Left ventricle myocardium inferior (tissue), 1 donor: ENCODE measurements around the gene COG1. TPM values are rescaled to one million over a fixed set of nuclear protein-coding genes. Genes with fewer than 3 reads are reported as not detected.

Source experiments
- DNase-seq: peaks from one replicate; pipeline ENCODE4 v3.0.0-alpha.2; 2020
- H3K27ac ChIP-seq: fragments of 200-600 bp; replicated peaks from 2 replicates; pipeline ENCODE4 v1.8.0; 2021
- H3K27me3 ChIP-seq: fragments of 200-600 bp; 2 replicates; pipeline ENCODE4 v1.8.0; 2021; ENCODE audit warnings: low read depth
- H3K36me3 ChIP-seq: fragments of 200-600 bp; 2 replicates; pipeline ENCODE4 v1.8.0; 2021
- H3K4me1 ChIP-seq: fragments of 200-600 bp; 2 replicates; pipeline ENCODE4 v1.8.0; 2021
- H3K4me3 ChIP-seq: fragments of 200-600 bp; 2 replicates; pipeline ENCODE4 v1.8.0; 2021; ENCODE audit warnings: mild to moderate bottlenecking, moderate library complexity
- H3K9me3 ChIP-seq: fragments of 200-600 bp; replicated peaks from 2 replicates; pipeline ENCODE4 v1.8.0; 2021
- intact Hi-C: fragments of 100-400 bp; cut with micrococcal nuclease; formaldehyde crosslinking; loops from one replicate; pipeline ENCODE4 v1.11.0; 2022
- total RNA-seq: library from RNA; stranded (reverse); fragmentation: NEBNext Ultra II Directional; extraction: Animal tissue kit (Norgen Biotek cat#: 25700); gene quantifications from one replicate; pipeline ENCODE4 v1.2.1, GENCODE V29; 2021
- TF ChIP-seq, protein P1 (sequence below): fragments of 200-600 bp; IDR thresholded peaks from 2 replicates; pipeline ENCODE4 v1.8.0; 2021; ENCODE audit warnings: antibody characterized with exemption, mild to moderate bottlenecking, borderline replicate concordance
- donor health status: DM: no; HTN: yes; CAD: no; lungs with severe emphysema.

Gene COG1
- total RNA-seq, 1 donor from 2014 or later: 44.7 TPM

GRCh38 chr17:73251871-73252270 is 59.0 kb downstream of the COG1 start:
- peaks cover 7% of the 10 kb centered on the region for H3K36me3 ChIP-seq
- H3K4me3 ChIP-seq: no peak overlapping the region
- peaks cover 7% of the 10 kb centered on the region for H3K4me1 ChIP-seq
- intact Hi-C loops: no loop called here
- no peaks in the 10 kb centered on the region for H3K9me3 ChIP-seq
- no peaks in the 10 kb centered on the region for H3K27me3 ChIP-seq
- no peak overlapping the region for H3K27ac ChIP-seq
- TF ChIP-seq, protein P1, sequence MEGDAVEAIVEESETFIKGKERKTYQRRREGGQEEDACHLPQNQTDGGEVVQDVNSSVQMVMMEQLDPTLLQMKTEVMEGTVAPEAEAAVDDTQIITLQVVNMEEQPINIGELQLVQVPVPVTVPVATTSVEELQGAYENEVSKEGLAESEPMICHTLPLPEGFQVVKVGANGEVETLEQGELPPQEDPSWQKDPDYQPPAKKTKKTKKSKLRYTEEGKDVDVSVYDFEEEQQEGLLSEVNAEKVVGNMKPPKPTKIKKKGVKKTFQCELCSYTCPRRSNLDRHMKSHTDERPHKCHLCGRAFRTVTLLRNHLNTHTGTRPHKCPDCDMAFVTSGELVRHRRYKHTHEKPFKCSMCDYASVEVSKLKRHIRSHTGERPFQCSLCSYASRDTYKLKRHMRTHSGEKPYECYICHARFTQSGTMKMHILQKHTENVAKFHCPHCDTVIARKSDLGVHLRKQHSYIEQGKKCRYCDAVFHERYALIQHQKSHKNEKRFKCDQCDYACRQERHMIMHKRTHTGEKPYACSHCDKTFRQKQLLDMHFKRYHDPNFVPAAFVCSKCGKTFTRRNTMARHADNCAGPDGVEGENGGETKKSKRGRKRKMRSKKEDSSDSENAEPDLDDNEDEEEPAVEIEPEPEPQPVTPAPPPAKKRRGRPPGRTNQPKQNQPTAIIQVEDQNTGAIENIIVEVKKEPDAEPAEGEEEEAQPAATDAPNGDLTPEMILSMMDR: no peak
- no peak for DNase-seq

DNA sequence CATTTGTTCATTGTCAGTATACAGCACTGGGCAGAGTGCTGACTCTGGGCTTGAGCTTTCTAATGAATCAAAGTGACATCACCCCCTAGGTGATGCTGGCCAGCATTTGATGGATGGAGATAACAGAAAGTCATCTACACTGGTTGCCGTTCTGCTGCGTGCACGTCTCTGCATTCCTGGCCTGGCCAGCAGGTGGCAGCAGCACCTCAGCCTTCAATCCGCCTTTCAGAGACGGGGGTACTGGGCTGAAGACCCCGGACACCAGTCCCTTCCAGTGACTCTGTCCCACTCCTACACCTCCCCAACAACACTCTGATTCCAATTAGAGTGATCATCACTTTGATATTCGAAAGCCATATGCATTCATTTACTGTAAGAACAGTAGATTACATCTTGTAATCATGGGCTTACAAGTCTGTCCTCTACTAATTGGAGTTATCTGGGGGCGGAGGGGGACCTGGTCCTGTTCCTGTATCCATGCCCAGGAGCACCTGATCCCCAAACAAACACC is 62.9 kb downstream of the COG1 start:
- Histone ChIP-seq H3K27me3 (no peaks in the 10 kb centered on the region), H3K4me3 (no peak overlapping the region), H3K27ac (no peak overlapping the region), H3K36me3 (no peaks in the 10 kb centered on the region), H3K4me1 (peaks cover 7% of the 10 kb centered on the region), H3K9me3 (no peaks in the 10 kb centered on the region)
- intact Hi-C loops: no loop called here
- DNase-seq: peak; percentile 50
- TF ChIP-seq, protein P1: peak; percentile 99

DNA sequence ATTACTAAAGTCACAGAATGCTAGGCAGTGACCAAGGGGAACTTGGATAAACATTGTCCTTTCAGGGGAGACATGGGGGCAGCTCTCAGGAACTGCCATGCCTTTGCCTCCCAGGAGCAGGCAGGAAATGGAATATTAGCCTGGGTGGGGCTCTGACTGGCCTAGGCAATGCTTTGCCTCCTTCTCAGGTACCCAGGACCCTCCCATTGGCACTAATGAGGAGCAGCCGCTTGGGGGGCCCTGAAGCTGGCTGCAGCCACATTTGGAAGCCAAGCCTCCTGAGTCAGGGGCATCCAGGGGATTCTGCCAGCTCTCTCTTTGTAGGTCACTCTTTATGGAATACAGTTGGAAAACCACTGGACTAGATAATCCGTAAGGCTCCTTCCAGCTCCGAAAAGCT is 63.4 kb downstream of the COG1 start:
- H3K4me3 ChIP-seq: no peak overlapping the region
- no peaks in the 10 kb centered on the region for H3K36me3 ChIP-seq
- peaks cover 7% of the 10 kb centered on the region for H3K4me1 ChIP-seq
- TF ChIP-seq, protein P1: no peak
- H3K27me3 ChIP-seq: no peaks in the 10 kb centered on the region
- no peak overlapping the region for H3K27ac ChIP-seq
- intact Hi-C loops: no loop called here
- H3K9me3 ChIP-seq: no peaks in the 10 kb centered on the region
- DNase-seq: no peak

DNA sequence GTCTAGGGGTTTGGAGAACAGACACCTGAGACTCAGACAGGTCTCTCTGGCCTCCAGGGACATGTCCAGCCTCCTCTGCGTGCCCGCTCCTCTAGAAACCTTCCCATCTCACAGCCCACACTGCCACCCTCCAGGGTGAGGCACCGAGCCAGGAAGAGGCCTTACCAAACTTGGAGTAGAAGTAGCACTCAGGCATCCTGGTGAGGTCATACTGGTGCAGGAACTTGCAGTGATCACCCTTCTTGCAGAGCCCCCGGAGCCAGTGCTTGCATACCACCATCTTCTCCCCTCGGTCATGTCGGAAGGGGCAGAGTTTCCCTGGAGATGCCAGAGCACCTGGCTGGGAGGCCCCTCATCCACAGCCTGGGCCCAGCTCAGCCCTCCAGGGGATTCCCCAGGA is 64.7 kb downstream of the COG1 start:
- no peak for DNase-seq
- TF ChIP-seq, protein P1: no peak
- no peaks in the 10 kb centered on the region for H3K36me3 ChIP-seq
- no peak overlapping the region for H3K27ac ChIP-seq
- intact Hi-C loops: no loop called here
- H3K9me3 ChIP-seq: no peaks in the 10 kb centered on the region
- peaks cover 10% of the 10 kb centered on the region for H3K4me1 ChIP-seq
- H3K4me3 ChIP-seq: no peak overlapping the region
- H3K27me3 ChIP-seq: no peaks in the 10 kb centered on the region

Other genes starting within 250 kb of the COG1 start
- gene SLC39A11, start 100.4 kb upstream of the COG1 start, total RNA-seq: 6.4 TPM
- 0.69 TPM for gene SSTR2, start 28.0 kb upstream of the COG1 start, total RNA-seq
- not detected for gene CPSF4L, start 68.8 kb downstream of the COG1 start, total RNA-seq
- gene CDC42EP4, start 118.9 kb downstream of the COG1 start, total RNA-seq: 34.0 TPM